ENCODE measurements around the gene ALG6. TPM values are rescaled to one million over a fixed set of nuclear protein-coding genes. Genes with fewer than 3 reads are reported as not detected.
"Not testable (repeated sequence)": the region's sequence is repeated elsewhere in the genome, so short reads cannot be mapped to it uniquely, and the experiment has no call there.

The ALG6 gene
- total RNA-seq, 1 donor: 13.0 TPM

DNA sequence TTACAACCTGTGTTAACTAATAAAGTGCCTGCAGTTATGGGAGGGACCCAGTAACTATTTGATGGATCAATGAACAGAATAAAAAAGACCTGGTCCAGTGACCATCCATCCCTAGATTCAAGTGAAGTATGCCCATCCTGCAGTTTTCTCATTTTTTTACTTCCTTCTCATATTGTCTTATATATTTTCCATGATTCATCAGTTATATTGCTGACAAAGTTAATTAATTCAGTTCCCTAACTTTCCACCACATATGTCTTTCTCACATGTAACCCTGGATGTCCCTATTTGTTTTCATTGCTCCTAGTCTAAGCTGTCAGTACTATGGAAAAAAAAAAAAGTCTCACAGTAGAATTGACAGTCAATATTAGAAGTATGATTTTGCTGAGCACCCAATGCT lies 91.3 kb downstream of the ALG6 start:
- H3K4me3 ChIP-seq (ENCODE audit: low read depth, low read length): no peak overlapping the region
- no peak for TF ChIP-seq CTCF (IDR thresholded peaks at IDR 0.05; ENCODE audit: insufficient read depth, low read depth, low read length)
- DNase-seq (ENCODE audit: low read depth): no peak

- no peak overlapping the region for H3K4me3 ChIP-seq (ENCODE audit: low read depth, low read length)
- DNase-seq (ENCODE audit: low read depth): no peak
- no peak for TF ChIP-seq CTCF (IDR thresholded peaks at IDR 0.05; ENCODE audit: insufficient read depth, low read depth, low read length)
Measured at GRCh38 chr1:63461661-63462230, 94.3 kb downstream of the ALG6 start.

- TF ChIP-seq CTCF (IDR thresholded peaks at IDR 0.05; ENCODE audit: insufficient read depth, low read depth, low read length): no peak
- peak; percentile 23 for DNase-seq (ENCODE audit: low read depth)
- H3K4me3 ChIP-seq (ENCODE audit: low read depth, low read length): no peak overlapping the region
Measured at GRCh38 chr1:63463248-63463647, 95.8 kb downstream of the ALG6 start.

DNA sequence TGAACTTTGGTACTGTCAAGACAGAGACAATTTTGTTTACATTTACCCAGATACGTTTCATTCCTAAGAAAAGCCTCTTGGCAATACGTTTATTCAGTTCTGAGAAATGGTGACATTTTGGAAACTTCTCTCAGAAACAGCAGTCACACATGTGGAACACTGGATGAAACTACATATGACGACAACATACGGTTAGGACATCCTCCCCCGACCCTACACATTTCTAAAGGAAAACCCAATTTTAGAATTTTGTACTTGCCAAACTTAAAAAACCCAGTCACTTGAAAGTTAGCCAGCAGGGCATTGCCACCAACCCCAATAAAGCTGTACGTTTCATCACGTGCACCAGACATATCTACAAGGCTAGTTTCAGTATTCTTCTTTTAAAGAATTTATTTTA lies 98.8 kb downstream of the ALG6 start:
- no peak for TF ChIP-seq CTCF (IDR thresholded peaks at IDR 0.05; ENCODE audit: insufficient read depth, low read depth, low read length)
- no peak for DNase-seq (ENCODE audit: low read depth)
- H3K4me3 ChIP-seq (ENCODE audit: low read depth, low read length): no peak overlapping the region

GRCh38 chr1:63466759-63467158 lies 99.3 kb downstream of the ALG6 start:
- no peak for DNase-seq (ENCODE audit: low read depth)
- peak; percentile 16 for TF ChIP-seq CTCF (IDR thresholded peaks at IDR 0.05; ENCODE audit: insufficient read depth, low read depth, low read length)
- H3K4me3 ChIP-seq (ENCODE audit: low read depth, low read length): no peak overlapping the region

DNA sequence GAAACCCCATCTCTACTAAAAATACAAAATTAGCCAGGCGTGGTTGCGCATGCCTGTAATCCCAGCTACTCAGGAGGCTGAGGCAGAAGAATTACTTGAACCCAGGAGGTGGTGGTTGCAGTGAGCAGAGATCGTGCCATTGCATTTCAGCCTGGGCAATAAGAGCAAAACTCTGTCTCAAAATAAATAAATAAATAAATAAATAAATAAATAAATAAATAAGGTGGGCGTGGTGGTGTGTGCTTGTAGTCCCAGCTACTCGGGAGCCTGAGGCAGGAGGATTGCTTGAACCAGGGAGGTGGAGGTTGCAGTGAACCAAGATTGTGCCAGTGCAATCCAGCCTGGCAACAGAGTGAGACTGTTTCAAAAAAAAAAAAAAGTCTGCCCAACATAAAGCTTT lies 101.3 kb downstream of the ALG6 start:
- not testable (repeated sequence) for H3K4me3 ChIP-seq (ENCODE audit: low read depth, low read length); DNase-seq (ENCODE audit: low read depth)

DNA sequence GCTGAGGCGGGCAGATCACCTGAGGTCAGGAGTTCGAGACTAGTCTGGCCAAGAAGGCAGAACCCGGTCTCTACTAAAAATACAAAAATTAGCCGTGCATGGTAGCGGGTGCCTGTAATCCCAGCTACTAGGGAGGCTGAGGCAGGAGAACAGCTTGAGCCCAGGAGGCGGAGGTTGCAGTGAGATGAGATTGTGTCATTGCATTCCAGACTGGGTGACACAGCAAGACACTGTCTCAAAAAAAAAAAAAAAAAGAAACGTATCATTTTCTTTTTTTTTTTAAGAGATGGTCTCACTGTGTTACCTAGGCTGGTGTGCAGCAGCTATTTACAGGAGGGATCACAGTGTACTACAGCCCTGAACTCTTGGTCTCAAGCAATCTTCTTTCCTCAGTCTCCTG lies 108.3 kb downstream of the ALG6 start:
- no peak for DNase-seq (ENCODE audit: low read depth)
- TF ChIP-seq CTCF (IDR thresholded peaks at IDR 0.05; ENCODE audit: insufficient read depth, low read depth, low read length): no peak
- H3K4me3 ChIP-seq (ENCODE audit: low read depth, low read length): no peak overlapping the region

Data from fibroblast of villous mesenchyme (primary cell).